SK-N-SH (cell line): ENCODE data around the gene C14orf119.

Experiments
- CTCF ChIP-seq: fragments of 200-600 bp; sonication (generic); IDR thresholded peaks from 2 replicates; pipeline ENCODE4 v1.6.1; 2017; ENCODE audit warnings: antibody characterized with exemption, mild to moderate bottlenecking, moderate library complexity
- EZH2phosphoT487 ChIP-seq: fragments of 200-600 bp; sonication (generic); IDR thresholded peaks from 2 replicates; pipeline ENCODE4 v1.6.1; 2017; ENCODE audit warnings: low read depth, mixed run types, mild to moderate bottlenecking, antibody characterized with exemption, moderate library complexity, borderline replicate concordance
- FOSL2 ChIP-seq: IDR thresholded peaks from 2 replicates; pipeline ENCODE4 v1.4.0; 2012; ENCODE audit warnings: low read depth, mild to moderate bottlenecking, moderate library complexity, borderline replicate concordance
- FOXM1 ChIP-seq: IDR thresholded peaks from 2 replicates; pipeline ENCODE4 v1.4.0; 2012; ENCODE audit warnings: low read depth, mild to moderate bottlenecking
- GABPA ChIP-seq: IDR thresholded peaks from 2 replicates; pipeline ENCODE4 v1.4.0; 2012; ENCODE audit warnings: low read depth, mild to moderate bottlenecking
- JUND ChIP-seq: IDR thresholded peaks from 2 replicates; pipeline ENCODE4 v1.4.0; 2012
- RAD21 ChIP-seq: IDR thresholded peaks from 2 replicates; pipeline ENCODE4 v1.6.1; 2012; ENCODE audit warnings: mild to moderate bottlenecking, low read length
- SMC3 ChIP-seq: IDR thresholded peaks from 2 replicates; pipeline ENCODE4 v1.6.1; 2012; ENCODE audit warnings: low read depth, low read length, improper control_type of control experiment
- TAF1 ChIP-seq: IDR thresholded peaks from 2 replicates; pipeline ENCODE4 v1.6.1; 2012; ENCODE audit warnings: low read depth, mild to moderate bottlenecking, low read length, moderate library complexity, borderline replicate concordance
- TF ChIP-seq, protein P1 (sequence below): IDR thresholded peaks from 2 replicates; pipeline ENCODE4 v1.4.0; 2012; ENCODE audit warnings: low read depth

DNA sequence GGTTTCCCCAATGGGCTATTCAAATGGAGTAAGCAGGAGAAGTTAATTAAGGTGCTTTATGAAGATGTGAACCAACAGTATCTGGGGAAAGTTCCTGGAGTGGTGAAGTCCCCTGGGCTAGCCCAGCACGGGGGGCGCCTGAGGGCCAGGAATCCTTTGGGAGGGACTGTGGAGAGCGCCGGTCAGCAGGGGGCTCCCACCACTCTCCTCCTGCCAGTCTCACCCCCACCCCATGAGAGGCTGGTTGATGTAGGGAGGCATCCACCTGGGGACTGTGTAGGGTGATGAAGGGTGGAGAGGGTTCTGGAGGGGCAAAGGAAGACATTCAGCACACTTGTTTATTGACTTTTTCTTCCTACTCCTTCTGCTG is 19.3 kb downstream of the C14orf119 start:
- TF ChIP-seq FOSL2 (no peak), CTCF (peak; percentile 28), SMC3 (no peak), TAF1 (no peak), GABPA (no peak), EZH2phosphoT487 (no peak), JUND (no peak), RAD21 (no peak), FOXM1 (no peak)
- TF ChIP-seq, protein P1, sequence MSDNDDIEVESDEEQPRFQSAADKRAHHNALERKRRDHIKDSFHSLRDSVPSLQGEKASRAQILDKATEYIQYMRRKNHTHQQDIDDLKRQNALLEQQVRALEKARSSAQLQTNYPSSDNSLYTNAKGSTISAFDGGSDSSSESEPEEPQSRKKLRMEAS, result no peak
